Spleen (tissue), 11 donors: ENCODE results near the gene NHERF2. TPM values are rescaled to one million over a fixed set of nuclear protein-coding genes. Genes with fewer than 3 reads are reported as not detected.

Experiments used
- DNase-seq: peaks from one replicate; pipeline ENCODE4 v3.0.0-alpha.2; 2020
- H3K27ac ChIP-seq, 8 donors: fragments of 200-600 bp; sonication (generic) in 7 of 8; 1 replicate in 4 of 8; 2 replicates in 4 of 8; pipeline versions ENCODE4 v1.5.0 to v1.8.0; 2016 to 2021; ENCODE audit warnings: inconsistent platforms in 4 of 8, mild to moderate bottlenecking in 4 of 8, moderate library complexity in 1 of 8
- H3K27me3 ChIP-seq, 7 donors: fragments of 200-600 bp; sonication (generic) in 6 of 7; replicated peaks in 1 of 7; 1 replicate in 4 of 7; 2 replicates in 3 of 7; pipeline versions ENCODE4 v1.5.0 to v1.8.0; 2016 to 2021; ENCODE audit warnings: inconsistent platforms in 3 of 7, mild to moderate bottlenecking in 1 of 7
- H3K36me3 ChIP-seq, 6 donors: fragments of 200-600 bp; sonication (generic) in 5 of 6; 1 replicate in 4 of 6; 2 replicates in 2 of 6; pipeline versions ENCODE4 v1.5.0 to v1.8.0; 2016 to 2021; ENCODE audit warnings: inconsistent platforms in 2 of 6
- H3K4me1 ChIP-seq, 6 donors: fragments of 200-600 bp; sonication (generic) in 5 of 6; 1 replicate in 3 of 6; 2 replicates in 3 of 6; pipeline versions ENCODE4 v1.5.0 to v1.8.0; 2016 to 2021; ENCODE audit warnings: inconsistent platforms in 3 of 6
- H3K4me3 ChIP-seq, 8 donors: fragments of 200-600 bp; sonication (generic) in 7 of 8; 1 replicate in 4 of 8; 2 replicates in 4 of 8; pipeline versions ENCODE4 v1.5.0 to v1.8.0; 2016 to 2021; ENCODE audit warnings: inconsistent platforms in 4 of 8, mild to moderate bottlenecking in 4 of 8, moderate library complexity in 2 of 8
- H3K9me3 ChIP-seq, 8 donors: fragments of 200-600 bp; sonication (generic) in 7 of 8; 1 replicate in 4 of 8; 2 replicates in 4 of 8; pipeline versions ENCODE4 v1.5.0 to v1.8.0; 2016 to 2021; ENCODE audit warnings: inconsistent platforms in 4 of 8
- POLR2A ChIP-seq, 3 donors: fragments of 450-650 bp; IDR thresholded peaks; one replicate each; pipeline ENCODE4 v1.5.1; 2017; ENCODE audit warnings: antibody characterized with exemption in 3 of 3, mild to moderate bottlenecking in 1 of 3
- POLR2AphosphoS5 ChIP-seq, 3 donors: sonication (generic); formaldehyde crosslinking; IDR thresholded peaks; one replicate each; pipeline ENCODE4 v1.5.1; 2017; ENCODE audit warnings: antibody characterized with exemption in 3 of 3
- WGBS, 5 donors: extraction: QIAGEN DNeasy Blood & Tissue Kit in 3 of 5; methylation state at CpG; one replicate each; pipeline versions ENCODE4 v1.1.5 to v1.1.7; 2013 to 2018; 5-methylcytosine and 5-hydroxymethylcytosine counted together
- intact Hi-C: fragments of 100-400 bp; cut with DNase I; formaldehyde crosslinking; loops from one replicate; pipeline ENCODE4 v1.15.0; 2023; ENCODE audit warnings: low total_unique reads
- polyA plus RNA-seq, 3 donors: library from polyadenylated mRNA; stranded (reverse); fragments of 200-250 nt; gene quantifications; one replicate each; pipeline ENCODE4 v1.2.1, GENCODE V29; 2013
- total RNA-seq, 7 donors: library from RNA; depleted of rRNA in 3 of 7; stranded (reverse); fragments of >200 nt in 3 of 7; fragmentation: NEBNext Ultra II Directional in 4 of 7; extraction: Animal tissue kit (Norgen Biotek cat#: 25700) in 4 of 7; gene quantifications; one replicate each; pipeline versions ENCODE4 v1.1.0 to v1.2.1, GENCODE V29; 2016 to 2021
- TF ChIP-seq, protein P1 (sequence below), 11 experiments: fragments of 200-600 bp in 7 of 11; fragments of 450-650 bp in 4 of 11; sonication (generic) in 4 of 11; IDR thresholded peaks in 8 of 11; conservative IDR thresholded peaks in 3 of 11; 1 replicate in 7 of 11; 2 replicates in 4 of 11; pipeline versions ENCODE4 v1.4.0 to v1.8.0; 2016 to 2021; ENCODE audit warnings: antibody characterized with exemption in 11 of 11, inconsistent platforms in 4 of 11, mild to moderate bottlenecking in 1 of 11
- donor health status: healthy with polysubstance abuse.
- donor health status: DM: no; HTN: no; CAD: no; lungs with moderate emphysema.
- donor health status: DM: no; HTN: no; CAD: no.
- donor health status: Bipolar disorder and iron deficiency.
- donor health status: healthy.
- donor health status: DM: no; HTN: no; CAD: no.
- donor health status: DM: yes; HTN: yes; CAD: no.

NHERF2 gene
- total and polyA plus RNA-seq, 10 donors: 62.4 to 218 (median 112) TPM

DNA sequence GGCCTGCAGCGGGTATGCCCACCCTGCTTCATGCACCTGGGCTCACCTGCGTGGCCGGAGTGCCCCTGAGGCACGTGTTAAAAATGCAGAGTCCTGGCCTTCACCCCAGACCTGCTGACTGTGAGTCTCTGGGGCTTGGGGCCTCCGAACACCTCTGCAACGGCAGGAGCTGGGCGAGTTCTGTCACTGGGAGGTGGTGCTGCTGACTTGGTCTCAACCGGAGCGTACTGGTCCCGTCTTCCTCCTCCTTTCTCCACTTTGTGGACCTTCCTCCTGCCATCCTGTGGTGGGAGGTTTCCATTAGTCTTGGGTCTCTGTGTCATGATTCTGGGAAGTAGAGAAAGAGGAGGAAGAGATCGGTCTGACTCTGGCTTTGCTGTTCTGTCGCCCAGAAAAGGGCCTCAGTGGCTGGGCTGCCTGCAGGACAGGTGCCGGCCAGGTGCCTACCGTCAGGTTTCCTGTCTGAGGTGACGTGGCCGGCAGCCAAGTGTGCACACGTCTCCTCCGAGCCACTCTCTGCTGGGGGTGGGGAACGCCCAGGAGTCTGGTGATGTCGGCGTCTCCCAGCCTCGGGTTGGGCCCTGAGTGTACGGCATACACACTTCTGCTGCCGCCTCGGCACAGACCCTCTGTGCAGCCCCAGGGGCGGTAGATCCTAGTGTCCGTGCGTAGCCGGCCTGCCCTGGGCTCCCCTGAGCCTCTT, 28.0 kb downstream of the NHERF2 start:
- H3K27ac ChIP-seq: no peak overlapping the region
- H3K4me1 ChIP-seq: peaks cover 0 to 12% (median 0%) of the 10 kb centered on the region in 6 donors
- 90 to 95% (median 95%) methylated on average over 15 to 29 of the region's 29 CpGs for WGBS, 5 donors
- H3K36me3 ChIP-seq: peaks cover 0 to 100% (median 74%) of the 10 kb centered on the region in 6 donors
- TF ChIP-seq, protein P1, sequence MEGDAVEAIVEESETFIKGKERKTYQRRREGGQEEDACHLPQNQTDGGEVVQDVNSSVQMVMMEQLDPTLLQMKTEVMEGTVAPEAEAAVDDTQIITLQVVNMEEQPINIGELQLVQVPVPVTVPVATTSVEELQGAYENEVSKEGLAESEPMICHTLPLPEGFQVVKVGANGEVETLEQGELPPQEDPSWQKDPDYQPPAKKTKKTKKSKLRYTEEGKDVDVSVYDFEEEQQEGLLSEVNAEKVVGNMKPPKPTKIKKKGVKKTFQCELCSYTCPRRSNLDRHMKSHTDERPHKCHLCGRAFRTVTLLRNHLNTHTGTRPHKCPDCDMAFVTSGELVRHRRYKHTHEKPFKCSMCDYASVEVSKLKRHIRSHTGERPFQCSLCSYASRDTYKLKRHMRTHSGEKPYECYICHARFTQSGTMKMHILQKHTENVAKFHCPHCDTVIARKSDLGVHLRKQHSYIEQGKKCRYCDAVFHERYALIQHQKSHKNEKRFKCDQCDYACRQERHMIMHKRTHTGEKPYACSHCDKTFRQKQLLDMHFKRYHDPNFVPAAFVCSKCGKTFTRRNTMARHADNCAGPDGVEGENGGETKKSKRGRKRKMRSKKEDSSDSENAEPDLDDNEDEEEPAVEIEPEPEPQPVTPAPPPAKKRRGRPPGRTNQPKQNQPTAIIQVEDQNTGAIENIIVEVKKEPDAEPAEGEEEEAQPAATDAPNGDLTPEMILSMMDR (IDR thresholded peaks at IDR 0.05 in 8 of 11, conservative IDR thresholded peaks at IDR 0.05 in 3 of 11): no peak
- no peaks in the 10 kb centered on the region for H3K27me3 ChIP-seq
- no peaks in the 10 kb centered on the region for H3K9me3 ChIP-seq
- DNase-seq: no peak
- intact Hi-C loops: no loop called here
- no peak overlapping the region for H3K4me3 ChIP-seq

DNA sequence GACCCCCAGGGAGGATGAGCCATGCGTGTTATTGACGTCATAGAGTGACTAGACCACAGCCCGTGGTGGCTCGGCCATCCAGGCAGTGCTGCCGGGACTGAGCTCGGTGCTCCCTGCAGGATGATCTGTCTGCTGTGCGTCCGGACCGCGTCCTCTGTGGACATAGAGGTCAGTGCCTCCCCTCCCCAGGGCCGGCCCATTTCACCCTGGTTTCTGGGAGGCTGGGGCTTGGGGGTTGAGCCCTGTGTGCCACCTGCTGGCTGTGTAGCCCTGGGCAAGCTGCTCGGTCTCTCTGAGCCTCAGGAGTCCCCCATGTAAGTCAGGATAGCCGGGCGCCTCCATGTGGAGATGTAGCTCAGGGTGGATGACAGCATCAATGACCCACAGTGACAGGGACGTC, 29.4 kb downstream of the NHERF2 start:
- peaks cover 0 to 7% (median 0%) of the 10 kb centered on the region in 6 donors for H3K4me1 ChIP-seq
- no peak for DNase-seq
- WGBS, 5 donors: 65 to 81% (median 78%) methylated on average over 8 to 15 of the region's 15 CpGs
- H3K27ac ChIP-seq: no peak overlapping the region
- no peak overlapping the region for H3K4me3 ChIP-seq
- peaks cover 0 to 100% (median 79%) of the 10 kb centered on the region in 6 donors for H3K36me3 ChIP-seq
- no peaks in the 10 kb centered on the region for H3K9me3 ChIP-seq
- H3K27me3 ChIP-seq: no peaks in the 10 kb centered on the region
- intact Hi-C loops: no loop called here
- TF ChIP-seq, protein P1 (IDR thresholded peaks at IDR 0.05 in 8 of 11, conservative IDR thresholded peaks at IDR 0.05 in 3 of 11): peak in 3 of 11 experiments; percentile 15 to 45 (median 33)
- TF ChIP-seq POLR2AphosphoS5 (IDR thresholded peaks at IDR 0.05) (peak in 1 of 3 donors; percentile 6), POLR2A (IDR thresholded peaks at IDR 0.05) (no peak)

DNA sequence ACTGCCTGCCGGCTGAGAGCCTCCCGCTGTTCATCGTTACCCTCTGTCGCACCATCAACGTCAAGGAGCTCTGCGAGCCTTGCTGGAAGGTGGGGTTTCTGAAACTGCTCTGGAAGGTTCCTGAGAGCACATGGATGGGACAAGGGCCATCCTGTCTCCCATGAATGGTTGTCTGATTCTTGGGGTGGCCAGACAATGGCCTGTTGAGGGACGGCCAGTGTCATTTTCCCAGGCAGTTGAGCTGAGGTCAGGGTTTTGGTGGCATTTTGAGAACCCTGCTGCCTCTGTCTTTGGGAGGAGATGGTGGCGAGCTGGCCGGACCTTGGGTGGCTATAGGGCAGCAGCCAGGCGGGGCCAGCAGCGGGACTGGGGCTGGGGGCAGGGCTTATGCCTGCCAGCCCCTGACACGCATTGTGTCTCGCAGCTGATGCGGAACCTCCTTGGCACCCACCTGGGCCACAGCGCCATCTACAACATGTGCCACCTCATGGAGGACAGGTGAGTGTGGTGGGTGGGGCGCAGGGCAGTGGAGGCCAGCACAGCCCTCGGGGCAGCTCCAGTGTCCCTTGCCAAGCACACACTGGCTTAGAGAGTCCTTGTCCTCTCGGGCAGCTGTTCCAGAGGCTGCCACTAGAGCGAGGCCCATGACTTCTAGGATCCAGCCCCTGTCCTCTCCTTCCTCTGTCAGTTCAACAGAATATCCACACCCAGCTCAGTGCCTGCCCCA, 30.1 kb downstream of the NHERF2 start:
- Histone ChIP-seq H3K36me3 (peaks cover 0 to 100% (median 80%) of the 10 kb centered on the region in 6 donors), H3K27me3 (no peaks in the 10 kb centered on the region), H3K27ac (no peak overlapping the region), H3K4me1 (peaks cover 0 to 7% (median 0%) of the 10 kb centered on the region in 6 donors), H3K4me3 (no peak overlapping the region), H3K9me3 (no peaks in the 10 kb centered on the region)
- DNase-seq: no peak
- 90 to 96% (median 93%) methylated on average over 13 to 19 of the region's 19 CpGs for WGBS, 5 donors
- intact Hi-C loops: no loop called here
- TF ChIP-seq POLR2AphosphoS5 (IDR thresholded peaks at IDR 0.05) (peak in 1 of 3 donors; percentile 7), POLR2A (IDR thresholded peaks at IDR 0.05) (no peak)
- TF ChIP-seq, protein P1 (IDR thresholded peaks at IDR 0.05 in 8 of 11, conservative IDR thresholded peaks at IDR 0.05 in 3 of 11): peak in 2 of 11 experiments; percentile 12 to 20

DNA sequence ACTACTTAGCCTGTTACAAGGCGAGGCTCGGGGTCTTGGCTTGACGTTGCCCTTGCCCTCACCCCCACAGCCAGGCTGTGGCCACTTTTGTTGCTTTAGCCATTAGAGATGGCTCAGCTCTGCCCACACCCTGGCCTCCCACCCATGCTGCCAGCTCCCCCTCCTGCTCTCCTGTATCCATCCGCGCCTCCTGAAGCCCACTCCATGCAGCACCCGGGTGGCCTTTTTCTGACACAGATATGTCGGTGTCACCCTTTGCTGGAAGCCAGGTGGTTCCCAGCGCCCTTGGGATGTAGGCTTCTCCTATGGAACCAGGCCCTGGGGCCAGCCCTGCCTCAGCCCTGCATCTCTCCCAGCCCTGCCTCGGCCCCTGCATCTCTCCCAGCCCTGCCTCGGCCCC, 30.7 kb downstream of the NHERF2 start:
- WGBS, 5 donors: 91 to 96% (median 94%) methylated on average over 10 of the region's 10 CpGs

More for the DNA sequence above, 30.7 kb downstream of the NHERF2 start:
- H3K4me1 ChIP-seq: peaks cover 0 to 7% (median 0%) of the 10 kb centered on the region in 6 donors
- no peaks in the 10 kb centered on the region for H3K27me3 ChIP-seq
- TF ChIP-seq, protein P1 (IDR thresholded peaks at IDR 0.05 in 8 of 11, conservative IDR thresholded peaks at IDR 0.05 in 3 of 11): no peak
- TF ChIP-seq POLR2AphosphoS5 (IDR thresholded peaks at IDR 0.05): no peak
- no peak for TF ChIP-seq POLR2A (IDR thresholded peaks at IDR 0.05)
- no peak overlapping the region for H3K4me3 ChIP-seq
- no peak for DNase-seq
- no peaks in the 10 kb centered on the region for H3K9me3 ChIP-seq
- H3K36me3 ChIP-seq: peaks cover 0 to 100% (median 83%) of the 10 kb centered on the region in 6 donors
- no peak overlapping the region for H3K27ac ChIP-seq
- intact Hi-C loops: no loop called here
